Activated CD4-positive, CD25-positive, alpha-beta regulatory T cell treated with anti-CD3 and anti-CD28 coated beads, Interleukin-2, amount 50 U/mL, for 72 hours (primary cell): Measurements from ENCODE around the gene DHPS.

Source experiments
- DNase-seq: peaks from one replicate; pipeline ENCODE4 v3.0.0; 2021

The DHPS gene

GRCh38 chr19:12641456-12641855, 40.2 kb downstream of the DHPS start:
- no peak for DNase-seq

GRCh38 chr19:12639901-12640613, 41.6 kb downstream of the DHPS start:
- peak; percentile 80 for DNase-seq

- no peak for DNase-seq
These were observed 43.0 kb downstream of the DHPS start for GRCh38 chr19:12638611-12639182.

- DNase-seq = no peak
These were observed 45.0 kb downstream of the DHPS start for GRCh38 chr19:12636631-12637030.

- no peak for DNase-seq
These were observed 52.5 kb downstream of the DHPS start for GRCh38 chr19:12629215-12629614.

- DNase-seq = no peak
These were observed 53.3 kb downstream of the DHPS start for GRCh38 chr19:12628040-12629022.

GRCh38 chr19:12626958-12627357, 54.7 kb downstream of the DHPS start:
- no peak for DNase-seq
